Stimulated activated memory B cell treated with anti-CD40 and anti-IgM and Interleukin-4, amounts not matched to agents 10 μg/mL and 1 μg/mL and 100 μg/mL, for 72 hours (primary cell): ENCODE results near the gene PDP2.
A peak's percentile ranks its signal among the peaks of the same experiment; 100 is the strongest.
"Not testable (repeated sequence)": the region's sequence is repeated elsewhere in the genome, so short reads cannot be mapped to it uniquely, and the experiment has no call there.

Experiments
- ATAC-seq: fragments of 150-1000 bp; cut with Tn5 transposase; 2 replicates; pipeline ENCODE4 v1.10.0; 2021
- H3K27ac Mint-ChIP-seq: one replicate; pipeline ENCODE4 v1.8.0; 2022; ENCODE audit warnings: mild to moderate bottlenecking, mixed read lengths
- H3K27me3 Mint-ChIP-seq: one replicate; pipeline ENCODE4 v1.8.0; 2022; ENCODE audit warnings: mixed read lengths
- H3K36me3 Mint-ChIP-seq: one replicate; pipeline ENCODE4 v1.8.0; 2022; ENCODE audit warnings: mixed read lengths
- H3K4me1 Mint-ChIP-seq: one replicate; pipeline ENCODE4 v1.8.0; 2022; ENCODE audit warnings: mixed read lengths
- H3K4me3 Mint-ChIP-seq: one replicate; pipeline ENCODE4 v1.8.0; 2022; ENCODE audit warnings: mild to moderate bottlenecking, moderate library complexity, mixed read lengths
- H3K9me3 Mint-ChIP-seq: one replicate; pipeline ENCODE4 v1.8.0; 2022; ENCODE audit warnings: mixed read lengths

PDP2 gene

DNA sequence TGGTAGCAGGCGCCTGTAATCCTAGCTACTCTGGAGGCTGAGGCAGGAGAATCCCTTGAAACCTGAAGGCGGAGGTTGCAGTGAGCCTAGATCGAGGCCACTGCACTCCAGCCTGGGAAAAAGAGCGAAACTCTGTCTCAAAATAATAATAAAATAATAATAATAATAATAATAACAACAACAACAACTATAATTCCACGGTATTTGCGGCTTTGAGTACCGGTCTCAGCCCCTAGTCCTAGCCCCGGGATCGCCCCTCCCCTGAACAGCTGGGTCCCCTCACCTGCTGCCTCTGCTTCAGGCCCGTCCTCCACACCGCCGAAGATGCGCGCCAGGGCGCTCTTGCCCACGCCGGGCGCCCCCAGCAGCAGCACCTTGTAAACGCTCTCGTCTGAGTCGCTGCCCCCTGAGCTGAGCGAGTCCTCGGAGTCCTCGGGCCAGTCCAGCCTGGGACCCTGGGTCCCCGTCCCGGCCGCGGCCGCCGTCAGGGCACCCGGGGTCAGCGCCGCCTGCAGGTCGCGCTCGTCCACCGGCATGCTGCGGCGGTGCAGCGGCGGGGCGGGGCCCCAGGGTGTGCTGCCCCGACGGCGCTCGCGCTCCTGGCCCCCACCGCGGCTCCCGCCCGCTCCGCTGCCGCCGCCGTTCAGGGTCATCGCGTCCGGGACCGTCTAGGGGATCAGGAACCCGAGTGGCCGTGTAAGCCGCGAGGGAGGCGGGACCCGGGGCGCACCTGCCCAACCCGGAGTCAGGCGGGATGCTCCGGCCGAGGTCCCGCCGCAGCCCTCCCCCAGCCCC, 44.4 kb downstream of the PDP2 start:
- H3K36me3 Mint-ChIP-seq: peaks cover 11% of the 10 kb centered on the region
- peak overlapping the region; percentile 42 for H3K27ac Mint-ChIP-seq
- peaks cover 30% of the 10 kb centered on the region for H3K4me1 Mint-ChIP-seq
- H3K27me3 Mint-ChIP-seq: peaks cover 58% of the 10 kb centered on the region
- no peaks in the 10 kb centered on the region for H3K9me3 Mint-ChIP-seq
- peak; percentile 54 for ATAC-seq
- peak overlapping the region; percentile 74 for H3K4me3 Mint-ChIP-seq

DNA sequence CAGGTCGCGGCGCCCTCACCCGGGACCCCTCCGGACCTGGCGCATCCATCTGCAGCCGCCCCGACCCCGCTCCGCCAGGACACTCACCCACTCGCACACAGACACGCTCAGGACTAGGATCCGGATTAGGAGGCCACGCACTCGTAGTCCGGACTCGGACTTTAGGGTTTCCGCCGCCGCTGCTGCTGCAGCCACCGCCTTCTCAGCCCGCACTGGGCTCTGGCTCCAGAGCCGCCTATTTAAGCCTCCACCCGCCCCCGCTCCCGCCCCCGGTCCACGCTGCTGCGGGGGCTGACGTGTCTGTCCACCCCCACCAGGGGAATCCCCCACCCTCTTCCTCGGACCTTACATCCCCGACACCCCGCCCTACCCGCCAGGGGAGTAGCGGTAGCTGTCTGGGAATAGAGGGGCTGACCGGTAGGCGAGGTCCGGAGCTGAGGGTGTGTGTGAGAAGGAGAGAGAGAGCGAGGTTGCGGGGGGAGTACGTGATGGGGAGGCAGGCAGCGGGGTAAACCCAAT, 45.1 kb downstream of the PDP2 start, which contains the start of gene RRAD:
Gene RRAD (minus strand): TSS at position 214 of the 519 bp plus-strand sequence. CDS start 356 bp downstream, outside the sequence.
- H3K27me3 Mint-ChIP-seq: peaks cover 52% of the 10 kb centered on the region
- H3K27ac Mint-ChIP-seq: peak within 1 kb of the TSS; percentile 42
- no peak for ATAC-seq

DNA sequence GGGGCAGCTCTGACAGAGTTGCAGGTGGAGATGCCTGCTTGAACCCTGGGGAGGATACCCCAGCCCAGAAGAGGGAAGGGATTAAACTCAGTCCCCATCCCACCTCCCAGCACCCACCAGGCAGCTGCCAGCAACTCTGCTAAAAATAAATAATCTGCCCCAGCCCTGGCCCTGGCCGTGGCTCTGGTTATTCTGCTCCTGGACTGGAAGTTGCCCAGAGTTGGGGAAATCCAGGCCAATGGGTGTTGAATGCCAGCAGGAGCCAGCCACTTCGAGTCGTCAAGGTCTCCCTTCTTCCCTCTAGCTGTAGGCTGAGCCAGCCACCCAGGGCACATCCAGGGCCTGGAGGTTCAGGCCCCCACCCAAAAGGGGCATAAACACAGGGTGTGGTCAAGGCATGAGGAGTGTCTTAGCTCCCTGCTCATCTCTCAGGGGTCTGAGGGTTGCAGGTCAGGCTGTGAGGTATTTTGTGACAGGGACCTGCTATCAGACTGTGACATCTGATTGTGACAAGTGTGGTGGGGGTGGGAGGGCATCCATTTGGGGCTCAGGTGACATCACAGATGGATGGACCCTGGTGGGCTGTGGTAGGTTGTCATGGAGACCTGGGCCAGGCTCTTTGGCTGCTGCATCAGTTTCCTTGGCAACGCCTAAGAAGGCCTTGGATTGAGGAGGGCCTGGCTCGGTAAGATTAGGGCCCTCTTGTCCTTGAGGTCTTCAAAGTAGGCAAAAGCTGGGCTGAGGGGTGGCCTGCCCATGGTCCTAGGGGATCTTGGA, 46.0 kb downstream of the PDP2 start:
- peaks cover 46% of the 10 kb centered on the region for H3K27me3 Mint-ChIP-seq
- ATAC-seq: no peak
- no peak overlapping the region for H3K27ac Mint-ChIP-seq
- no peak overlapping the region for H3K4me3 Mint-ChIP-seq
- peaks cover 30% of the 10 kb centered on the region for H3K4me1 Mint-ChIP-seq
- no peaks in the 10 kb centered on the region for H3K9me3 Mint-ChIP-seq
- H3K36me3 Mint-ChIP-seq: peaks cover 11% of the 10 kb centered on the region

More for the DNA sequence above, 45.1 kb downstream of the PDP2 start, which contains the start of gene RRAD:
- Mint-ChIP-seq H3K36me3 (peaks cover 11% of the 10 kb centered on the region), H3K4me1 (peaks cover 30% of the 10 kb centered on the region), H3K9me3 (no peaks in the 10 kb centered on the region), H3K4me3 (peak within 1 kb of the TSS; percentile 74)

DNA sequence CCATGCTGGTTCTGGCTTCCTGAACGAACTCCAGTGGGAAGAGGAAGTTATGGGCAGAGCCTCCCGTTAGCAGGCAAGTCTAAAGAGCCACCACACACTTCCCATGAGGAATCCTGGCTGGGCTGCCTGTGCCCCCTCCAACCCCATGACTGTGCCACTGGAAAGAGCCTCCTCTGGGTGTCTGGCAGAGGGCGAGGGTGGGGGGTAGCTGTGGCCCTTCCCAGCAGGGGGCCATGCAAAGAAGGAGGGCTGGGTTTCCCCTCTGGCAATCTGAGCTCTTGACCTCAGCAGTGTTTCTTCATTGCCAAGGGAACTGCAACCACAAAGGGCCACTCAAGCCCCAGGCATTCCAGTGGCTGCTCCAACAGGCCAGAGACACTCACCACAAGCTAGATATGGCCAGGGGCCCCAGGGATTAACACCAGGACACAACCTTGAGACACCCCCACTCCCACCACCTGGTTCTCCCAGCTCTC, 46.7 kb downstream of the PDP2 start:
- Mint-ChIP-seq H3K9me3 (no peaks in the 10 kb centered on the region), H3K27ac (no peak overlapping the region), H3K36me3 (peaks cover 16% of the 10 kb centered on the region), H3K4me1 (peaks cover 36% of the 10 kb centered on the region), H3K27me3 (peaks cover 42% of the 10 kb centered on the region), H3K4me3 (no peak overlapping the region)
- peak; percentile 25 for ATAC-seq

DNA sequence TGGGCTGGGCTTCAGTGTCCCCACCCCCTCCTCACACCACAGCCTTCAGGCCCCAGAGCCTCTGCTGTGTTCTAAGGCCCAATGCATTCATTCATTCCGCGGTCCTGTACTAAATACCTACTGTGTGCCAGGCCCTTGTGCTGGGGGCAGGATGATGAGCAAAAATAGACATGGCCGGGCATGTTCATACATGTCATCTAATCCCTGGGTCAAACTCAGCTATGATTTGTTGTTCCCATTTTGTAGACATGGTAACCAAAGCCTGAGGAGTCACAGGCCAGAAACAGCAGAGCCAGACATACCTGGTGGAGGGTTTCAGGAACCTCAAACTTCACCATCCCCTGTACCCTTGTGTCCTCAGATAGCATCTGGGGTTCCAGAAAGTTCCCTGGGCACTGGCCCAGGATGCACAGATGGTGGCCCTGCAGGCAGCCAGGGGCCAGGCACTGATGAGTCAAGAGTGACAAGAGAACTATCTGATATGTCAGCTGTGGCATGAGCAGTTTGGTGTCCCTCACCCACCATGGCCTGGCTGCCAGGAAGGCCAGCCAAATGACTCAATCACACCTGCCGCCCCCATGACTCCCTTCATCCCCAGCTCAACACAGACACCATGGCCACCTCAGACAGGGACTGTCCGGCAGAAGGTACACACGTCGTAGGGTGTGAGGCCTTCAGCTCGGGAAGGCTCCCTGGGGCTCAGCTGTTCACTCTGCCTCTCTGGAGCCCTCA, 47.8 kb downstream of the PDP2 start:
- peaks cover 45% of the 10 kb centered on the region for H3K4me1 Mint-ChIP-seq
- H3K36me3 Mint-ChIP-seq: peaks cover 26% of the 10 kb centered on the region
- H3K4me3 Mint-ChIP-seq: no peak overlapping the region
- H3K9me3 Mint-ChIP-seq: no peaks in the 10 kb centered on the region
- peaks cover 37% of the 10 kb centered on the region for H3K27me3 Mint-ChIP-seq
- ATAC-seq: no peak
- H3K27ac Mint-ChIP-seq: no peak overlapping the region

DNA sequence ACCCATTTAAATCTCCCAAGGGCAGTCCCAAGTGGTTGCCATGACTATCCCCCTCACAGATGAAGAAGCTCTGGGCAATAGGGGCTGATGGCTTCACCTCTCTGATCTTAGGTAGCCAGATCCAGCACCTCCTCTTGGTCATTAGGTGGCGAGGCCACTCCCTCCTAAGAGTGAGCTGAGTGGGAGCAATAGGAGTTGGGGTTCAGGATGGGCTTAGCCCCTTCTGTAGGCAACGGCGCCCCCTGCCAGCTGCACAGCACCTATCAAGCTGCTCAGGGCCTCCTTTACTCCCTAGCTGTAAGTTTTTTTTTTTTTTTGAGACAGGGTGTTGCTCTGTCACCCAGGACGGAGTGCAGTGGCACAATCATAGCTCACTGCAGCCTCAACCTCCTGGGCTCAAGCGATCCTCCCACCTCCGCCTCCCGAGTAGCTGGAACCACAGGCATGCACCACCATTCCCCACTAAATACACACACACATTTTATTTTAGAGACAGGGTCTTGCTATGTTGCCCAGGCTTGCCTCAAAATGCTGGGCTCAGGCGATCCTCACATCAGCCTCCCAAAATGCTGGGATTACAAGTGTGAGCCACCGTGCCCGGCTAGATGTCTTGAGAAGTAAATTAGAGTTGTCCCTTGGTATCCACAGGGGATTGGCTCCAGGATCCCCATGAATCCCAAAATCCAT, 48.5 kb downstream of the PDP2 start:
- H3K27ac Mint-ChIP-seq: no peak overlapping the region
- H3K36me3 Mint-ChIP-seq: peaks cover 32% of the 10 kb centered on the region
- H3K4me1 Mint-ChIP-seq: peaks cover 45% of the 10 kb centered on the region
- H3K27me3 Mint-ChIP-seq: peaks cover 30% of the 10 kb centered on the region
- H3K9me3 Mint-ChIP-seq: no peaks in the 10 kb centered on the region
- ATAC-seq: no peak
- no peak overlapping the region for H3K4me3 Mint-ChIP-seq

DNA sequence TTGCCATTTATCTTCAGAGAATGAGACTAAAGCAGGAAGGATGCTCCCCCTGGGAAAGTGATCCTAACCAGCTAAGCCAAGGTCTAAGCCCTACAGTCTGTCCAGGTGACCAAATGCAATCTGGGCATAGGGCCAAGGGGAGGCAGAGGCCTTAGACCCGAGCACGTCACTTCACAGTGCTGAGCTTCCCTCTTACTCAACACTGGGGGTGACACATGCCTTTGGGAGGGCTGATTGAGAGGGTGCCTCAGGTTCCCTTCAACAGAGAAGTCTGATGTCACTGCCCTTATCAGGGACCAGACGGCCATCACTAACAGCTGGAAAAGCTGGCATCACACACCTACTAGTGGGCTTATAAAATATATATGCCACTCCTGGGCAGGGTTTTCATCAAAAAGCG, 49.9 kb downstream of the PDP2 start:
- H3K9me3 Mint-ChIP-seq: no peaks in the 10 kb centered on the region
- no peak overlapping the region for H3K27ac Mint-ChIP-seq
- H3K4me1 Mint-ChIP-seq: peaks cover 53% of the 10 kb centered on the region
- H3K27me3 Mint-ChIP-seq: peaks cover 16% of the 10 kb centered on the region
- no peak for ATAC-seq
- H3K4me3 Mint-ChIP-seq: no peak overlapping the region
- peaks cover 37% of the 10 kb centered on the region for H3K36me3 Mint-ChIP-seq

DNA sequence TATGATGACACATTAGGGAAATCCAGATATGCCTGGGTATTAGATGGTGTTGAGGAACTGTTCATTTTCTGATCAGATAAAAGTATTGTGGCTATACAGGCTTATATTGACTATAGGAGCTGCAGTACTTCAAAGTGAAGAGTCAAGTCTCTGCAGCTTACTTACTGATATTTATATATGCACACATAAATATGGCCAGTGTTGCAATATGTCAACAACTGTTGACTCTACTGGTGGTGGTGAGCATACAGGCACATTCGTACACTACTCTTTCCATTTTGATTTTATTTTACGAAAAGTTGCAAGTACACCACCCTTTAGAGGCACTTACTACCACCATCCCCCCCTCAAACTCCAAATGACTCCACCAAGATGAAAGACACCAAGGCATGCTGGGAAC, 51.4 kb downstream of the PDP2 start:
- no peaks in the 10 kb centered on the region for H3K9me3 Mint-ChIP-seq
- peaks cover 1% of the 10 kb centered on the region for H3K27me3 Mint-ChIP-seq
- peaks cover 57% of the 10 kb centered on the region for H3K4me1 Mint-ChIP-seq
- peaks cover 37% of the 10 kb centered on the region for H3K36me3 Mint-ChIP-seq
- no peak overlapping the region for H3K4me3 Mint-ChIP-seq
- ATAC-seq: no peak
- no peak overlapping the region for H3K27ac Mint-ChIP-seq

DNA sequence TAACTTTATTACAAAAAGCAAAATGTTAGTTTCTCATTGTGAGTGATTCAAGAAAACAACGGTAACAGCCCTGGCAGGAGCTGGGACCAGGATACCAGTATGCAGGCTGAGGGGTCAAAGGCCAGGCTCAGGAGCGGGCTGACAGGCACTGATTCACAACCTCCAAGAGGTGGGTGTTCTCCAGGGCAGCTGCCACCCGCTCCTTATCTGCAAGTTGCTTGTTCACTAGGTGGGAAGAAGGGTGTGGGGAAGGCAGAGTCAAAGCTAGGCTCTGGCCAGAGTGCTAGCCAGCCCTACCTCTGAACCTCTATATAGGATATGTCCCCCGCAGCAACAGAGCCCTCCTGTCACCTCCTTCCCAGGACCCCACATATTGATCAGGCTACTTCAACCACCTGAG, 51.8 kb downstream of the PDP2 start:
- Mint-ChIP-seq H3K36me3 (peaks cover 37% of the 10 kb centered on the region), H3K27ac (no peak overlapping the region), H3K27me3 (no peaks in the 10 kb centered on the region), H3K9me3 (no peaks in the 10 kb centered on the region), H3K4me3 (no peak overlapping the region), H3K4me1 (peaks cover 57% of the 10 kb centered on the region)
- no peak for ATAC-seq

DNA sequence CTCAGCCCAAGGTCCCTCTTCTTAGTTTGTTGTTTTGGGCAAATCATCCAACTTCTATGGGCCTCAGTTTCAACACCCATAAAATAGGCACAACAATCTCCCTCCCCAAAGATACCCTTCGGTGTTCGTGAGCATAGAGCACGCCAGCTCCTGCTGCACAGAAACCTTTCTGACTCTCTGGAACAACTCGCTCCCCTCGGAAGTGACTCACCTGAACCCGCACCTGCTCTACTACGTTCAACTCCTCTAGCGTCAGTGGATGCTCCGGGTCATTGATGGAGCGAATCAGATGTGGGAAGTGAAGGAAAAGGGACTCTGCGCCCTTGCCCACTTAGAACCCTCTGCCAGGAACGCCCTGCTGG, 53.4 kb downstream of the PDP2 start:
- peaks cover 26% of the 10 kb centered on the region for H3K36me3 Mint-ChIP-seq
- H3K27ac Mint-ChIP-seq: peak overlapping the region; percentile 99
- H3K27me3 Mint-ChIP-seq: no peaks in the 10 kb centered on the region
- H3K4me1 Mint-ChIP-seq: peaks cover 59% of the 10 kb centered on the region
- H3K4me3 Mint-ChIP-seq: peak overlapping the region; percentile 98
- H3K9me3 Mint-ChIP-seq: no peaks in the 10 kb centered on the region
- peak; percentile 44 for ATAC-seq

DNA sequence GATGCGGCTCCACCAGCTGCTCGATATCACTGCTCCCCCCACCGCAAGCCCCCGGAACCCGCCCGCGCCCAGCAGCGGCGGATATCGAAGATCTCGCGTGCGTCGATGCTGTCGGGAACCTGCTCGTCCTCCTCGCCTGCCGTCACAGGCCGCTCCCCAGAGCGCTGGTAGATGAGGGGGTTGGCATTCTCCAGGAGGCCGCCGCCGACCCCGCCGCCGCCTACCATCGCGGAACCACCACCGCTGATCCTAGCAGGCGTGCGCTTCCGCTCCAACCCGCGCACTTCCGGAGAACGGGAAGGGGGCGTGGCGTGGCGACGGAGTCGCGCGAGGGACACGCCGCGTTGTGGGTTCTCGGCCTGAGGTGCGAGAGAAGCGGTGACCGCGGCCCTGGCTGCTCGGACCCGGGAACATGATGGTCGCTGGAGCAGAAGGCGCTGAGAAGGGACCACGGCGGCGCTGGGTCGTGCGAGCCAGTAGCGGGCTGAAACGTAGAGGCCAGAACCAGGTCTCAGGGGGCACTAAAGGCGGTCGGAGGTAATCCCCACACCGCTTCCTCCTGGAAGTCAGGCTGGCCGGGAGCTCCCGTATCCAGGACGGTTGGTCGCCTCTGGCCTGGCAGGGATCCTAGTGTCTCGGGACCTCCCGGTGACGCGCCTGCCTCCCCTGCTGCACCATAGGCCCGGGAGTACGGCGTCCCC, 54.0 kb downstream of the PDP2 start, which contains the start of gene CIAO2B:
Gene CIAO2B (minus strand): TSS at position 265 of the 701 bp plus-strand sequence. CDS start 38 bp downstream, at position 227.
- Mint-ChIP-seq H3K36me3 (peaks cover 26% of the 10 kb centered on the region), H3K4me1 (peaks cover 59% of the 10 kb centered on the region), H3K9me3 (no peaks in the 10 kb centered on the region), H3K27me3 (no peaks in the 10 kb centered on the region), H3K27ac (peak within 1 kb of the TSS; percentile 99), H3K4me3 (peak within 1 kb of the TSS; percentile 98)
- peak; percentile 89 for ATAC-seq

DNA sequence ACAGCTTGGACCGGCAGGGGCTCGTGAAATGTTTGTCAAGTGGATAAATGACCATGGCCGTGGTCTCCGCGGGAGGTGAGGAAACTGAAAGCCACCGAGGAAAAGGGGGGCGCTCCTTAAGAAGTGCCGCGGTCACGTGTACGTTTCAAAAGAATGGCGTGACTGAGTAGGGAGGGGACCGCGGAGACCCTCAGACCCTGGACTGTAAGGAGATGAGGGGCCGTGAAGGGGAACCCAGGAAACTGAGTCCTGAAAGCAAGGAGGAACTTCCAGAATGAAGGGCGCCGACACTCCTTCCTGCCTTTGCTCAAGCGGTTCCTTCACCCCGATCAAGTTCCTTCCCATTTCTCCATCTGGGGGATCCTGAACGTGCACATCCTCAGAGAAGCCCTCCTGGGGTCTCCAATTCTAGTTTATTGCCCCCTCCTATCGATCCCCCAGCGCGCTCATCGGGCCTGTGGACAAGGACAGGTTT, 54.6 kb downstream of the PDP2 start:
- not testable (repeated sequence) for ATAC-seq

DNA sequence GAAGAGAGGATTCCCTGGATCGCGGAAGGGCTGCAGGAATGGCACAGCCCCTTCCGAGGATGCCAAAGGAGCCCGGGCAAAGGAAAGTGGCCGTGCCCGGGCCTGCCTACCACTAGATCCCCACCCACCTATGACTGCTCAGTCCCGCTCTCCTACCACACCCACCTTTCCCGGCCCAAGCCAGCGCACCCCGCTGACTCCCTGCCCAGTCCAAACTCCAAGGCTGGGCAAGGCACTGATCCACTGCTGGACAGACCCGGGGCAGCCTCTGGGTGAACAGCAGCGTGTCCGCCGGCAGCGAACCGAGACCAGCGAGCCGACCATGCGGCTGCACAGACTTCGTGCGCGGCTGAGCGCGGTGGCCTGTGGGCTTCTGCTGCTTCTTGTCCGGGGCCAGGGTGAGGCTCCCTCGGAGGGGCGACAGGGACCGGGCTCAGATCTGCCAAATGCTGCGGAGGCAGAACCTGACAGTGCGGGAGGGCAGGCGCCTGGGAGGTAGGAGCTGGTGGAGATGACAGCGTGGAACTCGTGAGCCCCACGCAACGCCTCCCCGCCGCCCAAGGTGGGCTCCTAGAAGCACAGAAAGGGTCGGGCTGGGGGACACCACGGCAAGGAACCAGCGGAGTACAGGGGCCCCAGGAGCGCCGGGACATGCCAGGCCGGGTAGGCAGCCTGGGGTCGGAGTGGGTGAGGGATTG, 55.1 kb downstream of the PDP2 start, which contains the start of gene CES2:
Gene CES2 (plus strand): TSS at position 203 of the 698 bp plus-strand sequence. CDS start 120 bp downstream, at position 323.
- Mint-ChIP-seq H3K4me1 (peaks cover 59% of the 10 kb centered on the region), H3K9me3 (no peaks in the 10 kb centered on the region), H3K36me3 (peaks cover 26% of the 10 kb centered on the region), H3K27me3 (no peaks in the 10 kb centered on the region), H3K4me3 (peak within 1 kb of the TSS; percentile 98), H3K27ac (peak within 1 kb of the TSS; percentile 99)
- no peak for ATAC-seq

More for the DNA sequence above, 54.6 kb downstream of the PDP2 start:
- H3K4me1 Mint-ChIP-seq: peaks cover 59% of the 10 kb centered on the region
- H3K36me3 Mint-ChIP-seq: peaks cover 26% of the 10 kb centered on the region
- peak overlapping the region; percentile 98 for H3K4me3 Mint-ChIP-seq
- not testable (repeated sequence) for H3K9me3 Mint-ChIP-seq, H3K27me3 Mint-ChIP-seq
- peak overlapping the region; percentile 99 for H3K27ac Mint-ChIP-seq
